ENCODE measurements around the gene SHOX.

GRCh38 chrX:630612-631496 is at the start of gene SHOX:
- TF ChIP-seq POLR2A (IDR thresholded peaks at IDR 0.05) (no peak), CTCF (IDR thresholded peaks at IDR 0.05) (no peak)

All from thyroid gland (tissue), 4 donors.